GM12801 (cell line): ENCODE results near the gene SLC25A53.

ENCODE experiments used
- TF ChIP-seq, protein P1 (sequence below): IDR thresholded peaks from one replicate; pipeline ENCODE4 v1.5.1; 2011; ENCODE audit warnings: control low read depth; ENCODE audit not compliant: insufficient read length; ENCODE audit errors: extremely low read depth

The SLC25A53 gene

DNA sequence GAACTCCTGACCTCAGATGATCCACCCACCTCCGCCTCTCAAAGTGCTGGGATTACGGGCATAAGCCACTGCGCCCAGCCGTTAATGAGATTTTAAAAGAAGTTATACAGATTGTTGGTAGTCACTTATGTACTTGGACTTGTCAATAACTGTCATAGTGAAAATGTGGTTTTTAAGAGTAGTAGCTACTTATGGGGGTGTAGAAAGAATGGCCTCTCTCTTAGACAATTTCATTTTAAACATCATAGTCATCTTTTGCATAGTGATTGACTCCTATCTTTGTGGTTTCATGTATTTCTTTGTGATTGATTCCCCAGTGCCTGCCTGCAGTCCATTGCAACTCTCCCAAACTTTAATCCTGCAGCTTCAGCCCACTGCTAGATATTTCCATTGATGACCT, 26.9 kb upstream of the SLC25A53 start:
- TF ChIP-seq, protein P1, sequence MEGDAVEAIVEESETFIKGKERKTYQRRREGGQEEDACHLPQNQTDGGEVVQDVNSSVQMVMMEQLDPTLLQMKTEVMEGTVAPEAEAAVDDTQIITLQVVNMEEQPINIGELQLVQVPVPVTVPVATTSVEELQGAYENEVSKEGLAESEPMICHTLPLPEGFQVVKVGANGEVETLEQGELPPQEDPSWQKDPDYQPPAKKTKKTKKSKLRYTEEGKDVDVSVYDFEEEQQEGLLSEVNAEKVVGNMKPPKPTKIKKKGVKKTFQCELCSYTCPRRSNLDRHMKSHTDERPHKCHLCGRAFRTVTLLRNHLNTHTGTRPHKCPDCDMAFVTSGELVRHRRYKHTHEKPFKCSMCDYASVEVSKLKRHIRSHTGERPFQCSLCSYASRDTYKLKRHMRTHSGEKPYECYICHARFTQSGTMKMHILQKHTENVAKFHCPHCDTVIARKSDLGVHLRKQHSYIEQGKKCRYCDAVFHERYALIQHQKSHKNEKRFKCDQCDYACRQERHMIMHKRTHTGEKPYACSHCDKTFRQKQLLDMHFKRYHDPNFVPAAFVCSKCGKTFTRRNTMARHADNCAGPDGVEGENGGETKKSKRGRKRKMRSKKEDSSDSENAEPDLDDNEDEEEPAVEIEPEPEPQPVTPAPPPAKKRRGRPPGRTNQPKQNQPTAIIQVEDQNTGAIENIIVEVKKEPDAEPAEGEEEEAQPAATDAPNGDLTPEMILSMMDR: no peak

DNA sequence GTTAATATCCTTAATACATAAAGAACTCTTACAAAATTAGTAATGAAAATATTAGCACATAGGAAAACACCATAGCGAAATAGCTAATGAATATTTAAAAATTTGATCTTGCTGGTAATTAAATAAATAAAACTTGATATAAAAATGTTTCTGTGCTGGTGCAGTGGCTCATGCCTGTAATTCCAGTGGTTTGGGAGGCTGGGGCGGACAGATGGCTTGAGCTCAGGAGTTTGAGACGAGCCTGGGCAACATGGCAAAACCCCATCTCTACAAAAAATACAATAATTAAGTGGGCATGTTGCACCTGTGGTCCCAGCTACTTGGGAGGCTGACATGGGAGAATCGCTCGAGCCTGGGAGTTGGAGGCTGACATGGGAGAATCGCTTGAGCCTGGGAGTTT, 17.0 kb upstream of the SLC25A53 start:
- TF ChIP-seq, protein P1: no peak

DNA sequence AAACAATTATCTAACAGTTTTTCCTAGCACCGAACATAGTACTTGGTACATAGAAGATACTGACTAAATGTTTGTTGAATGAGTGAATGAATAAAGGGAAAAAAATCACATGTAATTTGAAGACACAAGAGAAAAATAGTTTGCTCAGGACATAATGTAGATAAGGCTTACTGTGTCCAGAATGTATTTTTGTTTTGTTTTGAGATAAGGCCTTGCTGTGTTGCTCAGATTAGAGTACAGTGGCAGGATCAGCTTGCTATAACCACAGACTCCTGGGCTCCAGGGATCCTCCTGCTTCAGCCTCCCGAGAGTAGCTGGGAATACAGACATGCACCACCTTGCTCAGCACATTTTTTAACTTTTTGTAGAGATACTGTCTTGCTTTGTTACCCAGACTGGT, 16.0 kb upstream of the SLC25A53 start:
- TF ChIP-seq, protein P1: no peak

DNA sequence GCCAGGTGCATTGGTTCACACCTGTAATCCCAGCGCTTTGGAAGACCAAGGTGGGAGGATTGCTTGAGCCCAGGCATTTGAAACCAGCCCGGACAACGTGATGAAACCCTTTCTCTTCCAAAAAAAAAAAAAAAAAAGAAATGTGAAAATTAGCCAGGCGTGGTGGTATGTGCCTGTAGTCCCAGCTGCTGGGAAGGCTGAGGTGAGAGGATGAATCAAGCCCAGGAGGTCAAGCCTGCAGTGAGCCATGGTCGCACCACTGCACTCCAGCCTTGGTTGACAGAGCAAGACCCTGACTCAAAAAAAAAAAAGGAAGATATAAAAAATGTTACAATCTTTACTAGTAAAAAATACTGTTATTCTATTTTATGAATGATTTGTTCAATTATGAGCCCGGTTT, 15.3 kb upstream of the SLC25A53 start:
- TF ChIP-seq, protein P1: no peak

DNA sequence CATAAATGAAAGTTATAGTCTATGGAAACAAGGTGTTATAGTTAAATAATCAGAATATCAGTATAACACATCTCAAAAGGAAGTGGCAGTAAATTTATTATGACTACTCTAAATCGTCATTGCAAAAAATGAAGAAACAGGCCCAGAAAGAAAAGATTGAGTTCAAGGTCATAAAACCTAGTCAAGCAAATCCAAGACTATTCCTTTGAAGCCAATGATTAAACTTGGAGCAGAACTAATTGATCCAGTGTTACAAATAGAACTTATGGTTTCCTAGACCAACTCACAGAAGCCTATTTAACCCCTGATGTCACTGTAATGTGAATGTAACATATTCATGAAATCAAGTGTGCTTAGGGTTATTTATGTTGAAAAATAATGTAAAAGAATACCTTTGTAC, 11.3 kb upstream of the SLC25A53 start:
- TF ChIP-seq, protein P1: no peak

DNA sequence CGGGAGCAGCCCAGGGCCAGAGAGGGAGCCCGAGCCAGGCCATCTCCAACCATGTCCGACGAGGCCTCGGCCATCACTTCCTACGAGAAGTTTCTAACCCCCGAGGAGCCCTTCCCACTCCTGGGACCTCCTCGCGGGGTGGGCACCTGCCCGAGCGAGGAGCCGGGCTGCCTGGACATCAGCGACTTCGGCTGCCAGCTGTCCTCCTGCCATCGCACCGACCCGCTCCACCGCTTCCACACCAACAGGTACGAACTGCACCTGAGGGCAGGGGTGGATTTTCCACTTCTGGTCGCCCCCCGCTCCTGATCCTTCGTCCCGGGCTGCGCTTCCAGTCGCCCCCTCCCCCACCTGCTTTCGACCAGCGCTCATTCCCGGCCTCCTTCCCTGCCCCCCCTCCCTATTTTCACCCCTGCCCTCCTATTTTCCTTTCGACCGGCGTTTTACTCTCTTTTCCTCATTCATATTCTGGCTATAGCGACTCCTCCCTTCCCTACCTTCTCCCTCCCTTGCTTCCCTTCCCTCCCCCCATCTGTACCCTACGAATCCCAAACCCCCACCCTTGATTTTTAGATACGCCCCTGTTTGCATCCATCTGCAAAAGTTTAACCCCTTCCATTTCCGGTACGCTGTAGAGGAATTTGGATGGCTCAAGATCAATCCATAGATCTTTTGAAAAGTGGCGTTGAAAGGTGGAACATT, 10.1 kb upstream of the SLC25A53 start:
- TF ChIP-seq, protein P1: no peak

DNA sequence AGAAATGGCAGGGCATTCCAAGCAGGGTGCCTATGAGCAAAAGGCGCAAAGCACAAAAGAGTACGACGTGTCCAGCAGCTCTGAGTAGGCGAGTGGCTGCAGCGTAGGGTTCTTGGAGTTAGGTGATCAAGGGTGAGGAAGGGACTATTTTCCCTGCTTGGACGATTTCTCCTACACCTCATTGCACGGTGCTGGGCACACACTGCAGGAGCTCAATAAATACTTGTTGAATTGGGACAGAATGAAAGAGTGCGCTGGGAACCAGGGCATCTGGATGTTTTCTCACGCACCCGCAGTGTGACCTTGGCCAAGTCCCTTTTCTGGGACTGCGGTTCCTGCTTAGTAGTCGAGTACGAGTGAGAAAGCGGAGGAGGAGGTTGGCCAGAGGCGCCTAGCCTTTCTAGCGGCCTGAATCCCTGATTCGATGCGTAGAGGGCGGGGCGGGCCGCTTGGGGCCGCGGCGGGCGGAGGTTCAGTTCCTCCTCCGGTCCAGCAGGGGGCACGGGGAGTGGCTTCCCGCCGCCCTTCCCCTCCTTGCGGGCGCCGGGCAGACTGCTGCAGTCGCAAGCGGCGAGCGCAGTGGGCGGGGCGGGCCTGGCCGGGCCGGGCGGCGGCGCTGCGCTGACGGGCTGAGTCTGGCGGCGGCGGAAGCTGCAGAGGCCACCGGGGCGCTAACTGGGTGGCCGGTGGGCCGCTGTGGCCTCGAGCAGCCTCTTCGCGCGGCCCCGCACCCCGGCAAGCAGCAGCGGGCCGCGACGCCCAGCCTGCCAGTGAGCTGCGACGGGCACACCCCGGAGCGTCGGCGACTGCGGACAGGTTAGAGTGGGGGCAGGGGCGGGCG, 9.3 kb upstream of the SLC25A53 start, which contains the start of gene FAM199X:
TSS of gene FAM199X (plus strand) at position 560 of the 841 bp plus-strand sequence. CDS start 333 bp downstream, outside the sequence.
- TF ChIP-seq, protein P1: no peak
